Fibroblast of skin of left biceps (primary cell): ENCODE results near the gene SUGCT.

Source experiments
- DNase-seq, 2 experiments: peaks; one replicate each; pipeline ENCODE4 v3.0.0-alpha.2; 2013; ENCODE audit warnings: low read depth in 2 of 2

SUGCT gene

GRCh38 chr7:40468891-40469864 lies 334.4 kb downstream of the SUGCT start:
- peak; percentile 63 to 68 for DNase-seq

- no peak for DNase-seq
Observed at GRCh38 chr7:40470091-40470592, 335.3 kb downstream of the SUGCT start.

GRCh38 chr7:40470817-40471216 lies 336.0 kb downstream of the SUGCT start:
- no peak for DNase-seq

GRCh38 chr7:40471891-40472290 lies 337.1 kb downstream of the SUGCT start:
- DNase-seq: no peak

- no peak for DNase-seq
Observed at GRCh38 chr7:40474790-40475680, 340.2 kb downstream of the SUGCT start.

- DNase-seq: no peak
Observed at GRCh38 chr7:40475681-40475982, 340.8 kb downstream of the SUGCT start.

- DNase-seq: no peak
Observed at GRCh38 chr7:40477094-40477493, 342.3 kb downstream of the SUGCT start.

- DNase-seq: no peak
Observed at GRCh38 chr7:40482845-40483244, 348.0 kb downstream of the SUGCT start.

GRCh38 chr7:40483630-40484029 lies 348.8 kb downstream of the SUGCT start:
- DNase-seq: no peak

- no peak for DNase-seq
Observed at GRCh38 chr7:40489844-40490602, 355.2 kb downstream of the SUGCT start.

- peak in 1 of 2 experiments; percentile 54 for DNase-seq
Observed at GRCh38 chr7:40490603-40490924, 355.8 kb downstream of the SUGCT start.

- no peak for DNase-seq
Observed at GRCh38 chr7:40492946-40493345, 358.1 kb downstream of the SUGCT start.

- DNase-seq: peak; percentile 84 to 85
Observed at GRCh38 chr7:40493609-40494051, 358.8 kb downstream of the SUGCT start.

- no peak for DNase-seq
Observed at GRCh38 chr7:40498924-40499510, 364.2 kb downstream of the SUGCT start.

- DNase-seq: peak; percentile 58 to 62
Observed at GRCh38 chr7:40499718-40500117, 364.9 kb downstream of the SUGCT start.

- DNase-seq: no peak
Observed at GRCh38 chr7:40500219-40500618, 365.4 kb downstream of the SUGCT start.

- no peak for DNase-seq
Observed at GRCh38 chr7:40502359-40502758, 367.6 kb downstream of the SUGCT start.

- no peak for DNase-seq
Observed at GRCh38 chr7:40506158-40506557, 371.4 kb downstream of the SUGCT start.

- DNase-seq: no peak
Observed at GRCh38 chr7:40507166-40507565, 372.4 kb downstream of the SUGCT start.

- DNase-seq: no peak
Observed at GRCh38 chr7:40509287-40509996, 374.6 kb downstream of the SUGCT start.

- DNase-seq: no peak
Observed at GRCh38 chr7:40516376-40516775, 381.6 kb downstream of the SUGCT start.
